ENCODE results near the gene LCN12.

LCN12 gene

DNA sequence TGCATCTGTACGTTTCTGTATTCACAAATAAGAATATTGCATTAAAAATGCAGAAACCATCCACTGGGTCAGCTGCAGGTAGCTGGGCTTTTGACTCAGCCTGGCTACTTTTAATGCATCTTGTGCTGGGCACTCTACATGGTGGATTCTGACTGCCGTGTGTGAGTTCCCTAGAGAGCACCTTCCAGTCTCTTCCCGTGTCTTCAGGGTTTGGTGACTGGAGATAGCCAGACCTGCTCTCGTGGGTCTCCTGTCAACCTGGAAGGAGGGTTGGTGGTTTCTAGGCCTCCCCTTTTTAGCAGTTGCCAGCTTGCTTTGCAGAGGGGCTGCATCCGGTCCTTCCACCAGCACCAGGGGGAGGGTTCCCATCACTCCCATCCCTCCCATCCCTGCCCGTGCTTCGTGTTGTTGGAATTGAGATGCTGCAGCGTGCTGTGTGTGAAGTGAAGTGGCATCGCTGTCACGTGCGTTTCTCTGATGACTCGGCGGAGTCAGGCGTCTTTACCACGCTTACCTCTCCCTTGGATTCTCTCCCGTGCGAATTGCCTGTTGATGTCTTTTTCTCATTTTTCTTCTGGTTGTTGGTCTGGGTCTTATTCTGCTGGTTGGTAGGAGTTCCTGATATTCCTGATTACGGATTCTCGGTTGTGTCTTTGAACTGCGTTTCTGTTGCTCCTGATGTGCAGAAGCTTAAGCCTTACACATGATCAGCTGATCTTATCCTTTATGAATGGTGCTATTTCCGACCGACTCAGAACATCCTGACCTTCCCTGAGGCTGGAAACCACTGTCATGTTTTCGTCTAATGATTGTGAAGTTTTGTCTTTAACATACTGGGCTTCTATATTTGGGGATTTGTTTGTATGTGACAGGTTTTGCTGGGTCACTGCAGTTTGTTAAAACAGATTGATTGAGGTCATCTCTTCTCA is 24.5 kb upstream of the LCN12 start:
- no peak for DNase-seq

- DNase-seq, result no peak
These were observed 23.5 kb upstream of the LCN12 start for GRCh38 chr9:136928591-136928990.

DNA sequence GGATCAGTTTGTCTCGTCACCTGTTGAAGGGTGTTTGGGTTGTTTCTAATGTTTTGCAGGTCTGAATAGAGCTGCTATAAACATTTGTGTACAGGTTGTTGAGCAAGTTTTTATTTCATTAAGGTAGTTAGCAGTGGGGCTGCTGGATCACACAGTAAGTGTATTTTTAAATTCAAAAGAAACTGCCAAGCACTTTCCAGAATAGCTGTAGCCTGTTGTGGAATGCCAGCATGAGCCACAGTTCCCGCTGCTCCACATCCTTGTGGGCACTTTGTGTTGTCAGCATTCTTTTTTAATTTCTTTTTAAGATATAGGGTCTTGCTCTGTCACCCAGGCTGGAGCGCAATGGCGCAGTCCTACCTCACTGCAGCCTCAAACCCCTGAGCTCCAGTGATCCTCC is 22.1 kb upstream of the LCN12 start:
- no peak for DNase-seq

- no peak for DNase-seq
These were observed 20.4 kb upstream of the LCN12 start for GRCh38 chr9:136931611-136932130.

DNA sequence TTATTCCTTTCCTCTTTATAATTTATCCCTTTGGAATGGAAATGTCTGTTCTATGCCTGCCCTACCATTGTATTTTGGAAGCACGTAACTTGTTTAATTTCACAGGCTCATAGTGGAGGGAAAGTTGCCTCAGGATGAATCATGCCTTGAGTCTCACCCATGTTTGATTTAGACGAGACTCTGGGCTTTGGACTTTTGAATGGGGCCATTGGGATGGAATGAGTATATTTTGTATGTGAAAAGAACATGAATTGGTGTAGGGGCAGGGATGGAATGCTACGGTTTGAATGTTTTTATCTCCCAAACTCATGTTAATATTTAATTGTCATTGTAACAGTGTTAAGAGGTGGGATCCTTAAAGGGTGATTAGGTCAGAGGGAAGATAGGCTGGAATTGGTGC is 17.8 kb upstream of the LCN12 start:
- DNase-seq, result no peak

GRCh38 chr9:136935651-136936050 is 16.4 kb upstream of the LCN12 start:
- DNase-seq, result no peak

- no peak for DNase-seq
These were observed 15.4 kb upstream of the LCN12 start for GRCh38 chr9:136936645-136937170.

GRCh38 chr9:136937186-136938001 is 14.7 kb upstream of the LCN12 start:
- no peak for DNase-seq

GRCh38 chr9:136939431-136939995 is 12.6 kb upstream of the LCN12 start:
- DNase-seq, result no peak

- DNase-seq, result no peak
These were observed 12.0 kb upstream of the LCN12 start for GRCh38 chr9:136939996-136940525.

GRCh38 chr9:136940526-136941230 is 11.4 kb upstream of the LCN12 start:
- DNase-seq, result no peak

DNA sequence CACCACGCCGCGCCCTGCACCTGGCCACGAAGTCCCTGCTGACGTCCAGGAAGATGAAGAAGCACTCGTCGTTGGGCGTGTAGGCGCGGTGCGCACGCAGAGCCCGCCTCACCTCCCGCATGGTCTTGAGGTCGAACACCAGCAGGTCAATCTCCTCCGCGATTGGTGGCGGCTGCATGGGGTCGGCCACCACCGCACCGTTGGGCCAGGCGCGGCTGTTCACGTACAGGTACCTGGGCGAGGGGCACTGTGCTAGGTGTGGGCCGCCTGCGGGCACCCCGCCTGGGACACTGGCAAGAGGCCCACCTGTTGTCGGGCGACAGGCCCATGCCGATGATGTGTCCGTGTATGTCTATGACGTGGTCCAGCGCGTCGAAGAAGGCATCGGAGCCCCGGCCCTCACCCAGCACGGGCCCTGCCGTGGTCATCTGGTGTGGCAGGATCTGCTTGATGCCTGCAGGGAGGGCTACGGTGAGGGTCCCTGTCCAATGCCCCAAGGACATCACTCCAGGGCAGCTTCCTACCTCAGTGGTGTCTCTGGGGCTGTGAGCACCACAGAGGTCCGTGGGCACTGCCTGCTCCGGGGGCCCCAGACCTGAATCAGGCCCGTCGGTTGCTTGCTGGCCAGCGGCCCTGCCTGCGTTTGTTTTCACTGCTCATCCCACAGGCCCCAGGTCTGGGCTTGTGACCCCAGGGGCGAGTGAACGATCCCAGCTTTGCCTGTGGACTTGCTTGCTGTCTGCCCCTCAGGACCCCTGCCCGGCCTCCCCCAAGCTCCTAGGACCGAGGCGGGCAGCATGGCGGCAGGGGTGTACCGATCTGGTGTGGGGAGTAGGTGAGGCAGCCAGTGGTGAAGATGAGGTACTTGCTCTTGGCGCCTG is 10.6 kb upstream of the LCN12 start:
- DNase-seq, result no peak

DNA sequence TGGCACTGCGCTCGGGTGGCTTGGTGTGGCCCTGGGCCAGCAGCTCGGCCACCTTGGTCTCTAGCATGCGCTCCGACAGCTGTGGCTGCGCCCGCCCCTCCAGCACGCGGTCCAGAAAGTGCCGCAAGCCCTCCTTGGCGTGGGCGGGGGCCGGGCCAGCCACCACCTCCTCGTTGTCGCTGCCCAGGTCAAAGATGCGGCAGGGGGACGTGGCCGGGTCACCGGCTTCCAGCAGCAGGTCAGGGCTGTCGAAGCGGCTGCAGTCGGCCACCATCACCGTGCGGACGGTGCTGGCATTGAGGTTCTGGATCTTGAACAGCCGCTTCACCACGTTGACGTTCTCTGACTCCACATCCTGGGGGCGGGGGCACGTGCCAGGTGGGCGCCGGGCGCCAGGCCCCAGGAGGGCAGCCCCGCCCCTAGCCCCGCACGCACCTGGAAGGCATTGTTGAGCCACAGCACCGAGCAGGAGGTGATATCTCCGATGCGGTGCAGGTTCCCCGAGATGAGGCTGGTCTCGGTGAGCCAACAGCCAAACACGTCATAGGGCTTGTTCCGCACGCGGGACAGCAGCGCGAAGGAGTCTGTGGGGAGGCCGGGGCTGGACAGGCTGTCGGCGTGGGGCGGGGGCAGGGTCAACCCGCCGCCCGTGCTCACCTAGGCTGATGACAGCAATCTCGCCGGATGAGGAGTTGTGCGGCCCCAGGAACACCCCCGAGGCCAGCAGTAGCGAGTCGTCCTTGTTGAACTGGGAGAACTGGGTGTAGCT is 9.8 kb upstream of the LCN12 start:
- DNase-seq, result no peak

GRCh38 chr9:136942881-136943230 is 9.2 kb upstream of the LCN12 start:
- DNase-seq, result no peak

DNA sequence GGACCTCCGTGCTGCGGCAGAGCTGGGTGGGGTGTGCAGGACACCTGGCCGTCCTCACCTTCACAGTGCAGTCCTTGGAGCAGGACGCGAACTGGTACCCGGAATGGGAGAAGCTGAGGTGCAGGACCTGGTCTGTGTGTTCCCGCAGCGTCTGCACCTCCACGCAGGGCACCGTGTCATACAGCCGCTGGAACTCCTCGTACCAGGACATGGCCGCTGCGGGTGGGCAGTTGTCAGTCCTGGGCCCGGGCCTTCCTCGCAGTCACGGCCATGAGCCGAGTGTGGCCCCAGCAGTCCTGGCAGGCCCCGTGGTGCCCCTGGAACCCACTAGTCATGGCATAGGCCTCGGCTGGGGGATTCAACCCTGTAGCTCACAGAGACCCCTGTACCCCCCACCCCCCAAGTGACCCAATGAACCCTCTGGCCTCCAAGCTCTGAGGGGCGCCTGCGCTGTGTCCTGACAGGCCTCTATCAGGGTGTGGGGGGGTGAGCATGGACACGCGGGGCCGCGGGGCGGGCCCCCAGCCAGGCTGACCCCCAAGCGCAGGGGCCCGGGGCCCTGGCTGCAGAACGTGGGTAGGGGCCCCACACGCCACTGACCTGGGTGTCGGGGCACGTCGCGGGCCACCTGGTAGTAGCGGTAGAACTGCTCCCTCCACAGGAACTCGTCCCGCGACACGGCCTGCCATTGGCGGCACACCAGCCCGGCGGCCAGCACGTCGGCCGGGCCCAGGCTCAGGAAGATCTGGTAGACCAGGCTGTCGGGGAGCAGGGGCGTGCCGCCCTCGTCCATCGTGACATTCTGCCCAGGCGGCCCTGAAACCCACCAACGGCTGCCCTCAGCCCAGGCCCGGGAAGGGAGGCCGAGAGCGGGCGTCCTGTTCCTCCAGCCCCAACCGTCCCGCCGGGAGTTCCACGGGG is 8.5 kb upstream of the LCN12 start:
- DNase-seq, result no peak

- no peak for DNase-seq
These were observed 7.9 kb upstream of the LCN12 start for GRCh38 chr9:136944212-136944518.

DNA sequence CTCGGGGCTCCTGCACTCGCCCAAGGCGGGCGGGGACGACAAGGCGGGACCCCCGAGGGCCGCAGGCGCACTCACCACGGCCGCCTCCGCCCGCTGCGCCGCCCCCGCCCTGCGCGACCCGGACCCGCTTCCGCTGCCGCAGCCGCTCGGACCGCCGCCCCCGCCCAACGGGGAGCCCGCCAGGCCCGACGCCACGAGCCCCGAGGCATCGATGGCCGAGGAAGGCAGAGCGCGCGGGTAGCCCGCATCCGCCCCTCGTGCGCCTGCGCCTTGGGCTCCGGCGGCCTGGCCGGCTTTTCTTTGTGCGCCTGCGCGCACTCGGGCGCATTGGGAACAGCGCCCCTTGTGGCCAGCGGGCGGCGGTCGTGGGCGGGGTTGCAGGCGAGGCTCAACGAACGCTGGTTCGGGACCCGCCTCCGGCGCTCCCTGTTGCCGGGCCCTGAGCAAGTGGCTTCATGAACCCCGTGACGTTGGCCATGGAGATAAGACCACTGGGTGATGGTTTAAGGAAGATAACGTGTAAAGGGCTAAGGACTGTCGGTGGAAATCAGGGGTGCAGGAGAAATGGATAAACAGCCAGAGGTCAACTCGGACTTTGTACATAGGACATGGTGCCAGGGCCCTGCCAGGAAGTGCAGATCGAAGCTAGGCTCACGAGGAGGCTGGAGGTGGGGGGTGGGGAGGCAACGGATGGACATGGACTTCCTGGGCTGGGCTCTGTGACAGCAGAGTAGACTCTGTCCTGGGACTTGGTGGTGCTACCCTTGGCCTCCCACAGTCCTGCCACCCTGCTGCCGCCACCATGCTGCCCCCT is 7.3 kb upstream of the LCN12 start, which contains the start of the genes C8G and FBXW5:
Gene C8G (plus strand): TSS at position 725 of the 814 bp plus-strand sequence. CDS start 78 bp downstream, at position 803.
Gene FBXW5 (minus strand): TSS at position 220 of the 814 bp plus-strand sequence. CDS start 655 bp downstream, outside the sequence.
- DNase-seq, result peak; percentile 66
